Right ventricle myocardium inferior (tissue), 1 donor: ENCODE measurements around the gene GAMT. TPM values are rescaled to one million over a fixed set of nuclear protein-coding genes. Genes with fewer than 3 reads are reported as not detected.
"Not testable (repeated sequence)": the region's sequence is repeated elsewhere in the genome, so short reads cannot be mapped to it uniquely, and the experiment has no call there.

Experiments used
- ATAC-seq: fragments of 200-7000 bp; cut with Tn5 transposase; one replicate; pipeline ENCODE4 v1.9.1; 2020; ENCODE audit warnings: mild to moderate bottlenecking, moderate library complexity
- DNase-seq: peaks from one replicate; pipeline ENCODE4 v3.0.0; 2021; ENCODE audit errors: missing footprints
- intact Hi-C: fragments of 100-400 bp; cut with DNase I; formaldehyde crosslinking; loops from one replicate; pipeline ENCODE4 v1.11.0; 2022
- long read RNA-seq: library from polyadenylated mRNA; unstranded; transcript quantifications from one replicate; pipeline ENCODE4 v2.0.0, GENCODE V29; 2021
- total RNA-seq: library from RNA; stranded (reverse); fragmentation: NEBNext Ultra II Directional; extraction: Animal tissue kit (Norgen Biotek cat#: 25700); gene quantifications from one replicate; pipeline ENCODE4 v1.2.1, GENCODE V29; 2021
- donor health status: DM: no; HTN: yes; CAD: no; lungs with severe emphysema.

GAMT gene
- total RNA-seq: 85.8 TPM
- long read RNA-seq, transcript GAMT-201 (6 exons, 1,121 nt): major isoform, 67 of 81 reads
- long read RNA-seq, partial matches to known transcripts: 3 of 81 reads
- long read RNA-seq, other reads (novel, unspliced or antisense): 9 of 81 reads

GRCh38 chr19:1401138-1401888 is at the start of gene GAMT:
GAMT (minus strand) TSS chr19:1401542; CDS start chr19:1401476, 66 bp downstream.
- ATAC-seq (peak; percentile 70), DNase-seq (no peak)
- intact Hi-C loops: no loop called here

- DNase-seq (no peak), ATAC-seq (no peak)
- intact Hi-C loops: loop anchor here (5.0 kb wide), 2 partner anchors 37 to 63 kb away; partner anchors contain the start of gene ADAMTSL5
Observed at GRCh38 chr19:1449467-1450442, 48.4 kb upstream of the GAMT start, which contains the start of gene APC2. APC2 (plus strand) TSS chr19:1450121; CDS start chr19:1453002, 2,881 bp downstream.

GRCh38 chr19:1447944-1448343 is 46.6 kb upstream of the GAMT start:
- DNase-seq (no peak), ATAC-seq (no peak)
- intact Hi-C loops: loop anchor here (5.0 kb wide), 2 partner anchors 36 to 64 kb away; partner anchors contain the start of gene ADAMTSL5

GRCh38 chr19:1447504-1447903 is 46.2 kb upstream of the GAMT start:
- intact Hi-C loops: loop anchor here (5.0 kb wide), 2 partner anchors 35 to 65 kb away; partner anchors contain the start of gene ADAMTSL5
- DNase-seq (no peak), ATAC-seq (no peak)

GRCh38 chr19:1446713-1447481 is 45.6 kb upstream of the GAMT start:
- ATAC-seq: no peak
- intact Hi-C loops: loop anchor here (5.0 kb wide), 2 partner anchors 35 to 65 kb away; partner anchors contain the start of gene ADAMTSL5
- DNase-seq: no peak

- DNase-seq: no peak
- ATAC-seq: no peak
- intact Hi-C loops: loop anchor here (5.0 kb wide), 2 partner anchors 34 to 66 kb away; partner anchors contain the start of gene ADAMTSL5
Observed at GRCh38 chr19:1445932-1446712, 44.8 kb upstream of the GAMT start.

- intact Hi-C loops: loop anchor here (5.0 kb wide), 2 partner anchors 33 to 67 kb away; partner anchors contain the start of gene ADAMTSL5
- ATAC-seq: peak; percentile 90
- DNase-seq: peak; percentile 86
Observed at GRCh38 chr19:1445185-1445931, 44.0 kb upstream of the GAMT start.

- intact Hi-C loops: no loop called here
- ATAC-seq: no peak
Observed at GRCh38 chr19:1441677-1442438, 40.5 kb upstream of the GAMT start.

GRCh38 chr19:1441022-1441426 is 39.7 kb upstream of the GAMT start:
- no peak for ATAC-seq
- intact Hi-C loops: no loop called here

More at GRCh38 chr19:1441677-1442438, 40.5 kb upstream of the GAMT start:
- DNase-seq: no peak

GRCh38 chr19:1440418-1440801 is 39.1 kb upstream of the GAMT start:
- no peak for ATAC-seq
- no peak for DNase-seq
- intact Hi-C loops: no loop called here

More at GRCh38 chr19:1441022-1441426, 39.7 kb upstream of the GAMT start:
- no peak for DNase-seq

GRCh38 chr19:1439525-1440417 is 38.4 kb upstream of the GAMT start:
- ATAC-seq, intact Hi-C loops, DNase-seq: not testable (repeated sequence)

GRCh38 chr19:1438933-1439354 is 37.6 kb upstream of the GAMT start:
- no peak for ATAC-seq
- no peak for DNase-seq
- intact Hi-C loops: no loop called here

- intact Hi-C loops: no loop called here
- ATAC-seq: peak; percentile 92
- peak; percentile 98 for DNase-seq
Observed at GRCh38 chr19:1438035-1438932, 36.9 kb upstream of the GAMT start, which contains the start of gene RPS15. RPS15 (plus strand) TSS chr19:1438396; CDS start chr19:1438426, 30 bp downstream.

GRCh38 chr19:1437609-1438008 is 36.3 kb upstream of the GAMT start:
- intact Hi-C loops: no loop called here
- DNase-seq (no peak), ATAC-seq (no peak)
